ENCODE data around the gene KAZN.
A peak's percentile ranks its signal among the peaks of the same experiment; 100 is the strongest.

DNA sequence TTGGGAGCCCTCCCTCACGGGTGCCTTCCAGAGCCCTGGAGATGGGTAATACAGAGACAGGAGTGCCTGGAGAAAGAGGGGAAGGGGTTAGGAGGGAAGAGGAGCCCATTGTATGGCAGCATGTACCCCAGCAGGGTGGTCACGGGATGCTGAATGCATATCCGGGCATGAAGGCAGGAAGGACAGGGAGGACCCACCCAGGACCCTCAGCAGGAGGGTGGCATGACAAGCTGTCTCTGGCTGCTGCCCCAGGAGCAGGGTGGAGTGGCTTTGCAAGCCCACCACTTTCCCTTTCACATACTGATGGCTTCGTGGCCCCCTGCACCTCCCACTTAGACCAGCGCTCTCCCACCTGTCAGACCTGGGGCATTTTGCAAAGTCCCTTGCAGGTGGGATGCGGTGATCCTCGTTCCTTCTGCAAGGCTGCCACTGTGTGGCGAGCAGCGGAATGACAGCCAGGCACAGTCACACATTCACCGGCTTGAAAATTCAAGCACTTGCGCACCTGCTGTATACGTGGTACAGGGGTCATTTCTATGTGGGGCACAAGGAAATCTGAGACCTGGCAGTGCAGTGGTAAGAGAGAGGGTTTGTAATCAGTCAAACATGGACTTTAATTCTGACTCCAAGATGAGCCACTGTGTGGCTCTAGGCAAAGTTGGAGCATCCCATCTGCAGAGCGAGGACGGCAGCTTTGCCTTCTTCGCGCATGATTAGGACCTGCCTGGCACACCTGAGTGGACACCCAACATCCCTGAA lies 501.8 kb downstream of the KAZN start:
- TF ChIP-seq, protein P1, sequence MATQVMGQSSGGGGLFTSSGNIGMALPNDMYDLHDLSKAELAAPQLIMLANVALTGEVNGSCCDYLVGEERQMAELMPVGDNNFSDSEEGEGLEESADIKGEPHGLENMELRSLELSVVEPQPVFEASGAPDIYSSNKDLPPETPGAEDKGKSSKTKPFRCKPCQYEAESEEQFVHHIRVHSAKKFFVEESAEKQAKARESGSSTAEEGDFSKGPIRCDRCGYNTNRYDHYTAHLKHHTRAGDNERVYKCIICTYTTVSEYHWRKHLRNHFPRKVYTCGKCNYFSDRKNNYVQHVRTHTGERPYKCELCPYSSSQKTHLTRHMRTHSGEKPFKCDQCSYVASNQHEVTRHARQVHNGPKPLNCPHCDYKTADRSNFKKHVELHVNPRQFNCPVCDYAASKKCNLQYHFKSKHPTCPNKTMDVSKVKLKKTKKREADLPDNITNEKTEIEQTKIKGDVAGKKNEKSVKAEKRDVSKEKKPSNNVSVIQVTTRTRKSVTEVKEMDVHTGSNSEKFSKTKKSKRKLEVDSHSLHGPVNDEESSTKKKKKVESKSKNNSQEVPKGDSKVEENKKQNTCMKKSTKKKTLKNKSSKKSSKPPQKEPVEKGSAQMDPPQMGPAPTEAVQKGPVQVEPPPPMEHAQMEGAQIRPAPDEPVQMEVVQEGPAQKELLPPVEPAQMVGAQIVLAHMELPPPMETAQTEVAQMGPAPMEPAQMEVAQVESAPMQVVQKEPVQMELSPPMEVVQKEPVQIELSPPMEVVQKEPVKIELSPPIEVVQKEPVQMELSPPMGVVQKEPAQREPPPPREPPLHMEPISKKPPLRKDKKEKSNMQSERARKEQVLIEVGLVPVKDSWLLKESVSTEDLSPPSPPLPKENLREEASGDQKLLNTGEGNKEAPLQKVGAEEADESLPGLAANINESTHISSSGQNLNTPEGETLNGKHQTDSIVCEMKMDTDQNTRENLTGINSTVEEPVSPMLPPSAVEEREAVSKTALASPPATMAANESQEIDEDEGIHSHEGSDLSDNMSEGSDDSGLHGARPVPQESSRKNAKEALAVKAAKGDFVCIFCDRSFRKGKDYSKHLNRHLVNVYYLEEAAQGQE (IDR thresholded peaks at IDR 0.05; ENCODE audit: low read depth, low read length) = no peak
- TF ChIP-seq, protein P2, sequence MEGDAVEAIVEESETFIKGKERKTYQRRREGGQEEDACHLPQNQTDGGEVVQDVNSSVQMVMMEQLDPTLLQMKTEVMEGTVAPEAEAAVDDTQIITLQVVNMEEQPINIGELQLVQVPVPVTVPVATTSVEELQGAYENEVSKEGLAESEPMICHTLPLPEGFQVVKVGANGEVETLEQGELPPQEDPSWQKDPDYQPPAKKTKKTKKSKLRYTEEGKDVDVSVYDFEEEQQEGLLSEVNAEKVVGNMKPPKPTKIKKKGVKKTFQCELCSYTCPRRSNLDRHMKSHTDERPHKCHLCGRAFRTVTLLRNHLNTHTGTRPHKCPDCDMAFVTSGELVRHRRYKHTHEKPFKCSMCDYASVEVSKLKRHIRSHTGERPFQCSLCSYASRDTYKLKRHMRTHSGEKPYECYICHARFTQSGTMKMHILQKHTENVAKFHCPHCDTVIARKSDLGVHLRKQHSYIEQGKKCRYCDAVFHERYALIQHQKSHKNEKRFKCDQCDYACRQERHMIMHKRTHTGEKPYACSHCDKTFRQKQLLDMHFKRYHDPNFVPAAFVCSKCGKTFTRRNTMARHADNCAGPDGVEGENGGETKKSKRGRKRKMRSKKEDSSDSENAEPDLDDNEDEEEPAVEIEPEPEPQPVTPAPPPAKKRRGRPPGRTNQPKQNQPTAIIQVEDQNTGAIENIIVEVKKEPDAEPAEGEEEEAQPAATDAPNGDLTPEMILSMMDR (IDR thresholded peaks at IDR 0.05) = peak; percentile 88
- TF ChIP-seq RXRA (IDR thresholded peaks at IDR 0.05; ENCODE audit: borderline replicate concordance, low read depth) (no peak), FOXJ3 (CRISPR knock-in tag; IDR thresholded peaks at IDR 0.05) (no peak), TEAD4 (IDR thresholded peaks at IDR 0.05; ENCODE audit: borderline replicate concordance, insufficient read depth) (no peak), EZH2phosphoT487 (IDR thresholded peaks at IDR 0.05; ENCODE audit: borderline replicate concordance, low read depth) (no peak), TCF12 (IDR thresholded peaks at IDR 0.05) (no peak), POLR2AphosphoS5 (IDR thresholded peaks at IDR 0.05; ENCODE audit: low read depth, low read length) (no peak), EP300 (IDR thresholded peaks at IDR 0.05; ENCODE audit: borderline replicate concordance in 1 of 2, low read depth in 1 of 2, low read length in 1 of 2) (no peak), TAF1 (IDR thresholded peaks at IDR 0.05; ENCODE audit: borderline replicate concordance, low read depth, low read length) (no peak), SIN3A (IDR thresholded peaks at IDR 0.05; ENCODE audit: borderline replicate concordance, low read depth, low read length) (no peak), RFX5 (IDR thresholded peaks at IDR 0.05; ENCODE audit: low read length) (no peak)
- TF ChIP-seq, protein P3, sequence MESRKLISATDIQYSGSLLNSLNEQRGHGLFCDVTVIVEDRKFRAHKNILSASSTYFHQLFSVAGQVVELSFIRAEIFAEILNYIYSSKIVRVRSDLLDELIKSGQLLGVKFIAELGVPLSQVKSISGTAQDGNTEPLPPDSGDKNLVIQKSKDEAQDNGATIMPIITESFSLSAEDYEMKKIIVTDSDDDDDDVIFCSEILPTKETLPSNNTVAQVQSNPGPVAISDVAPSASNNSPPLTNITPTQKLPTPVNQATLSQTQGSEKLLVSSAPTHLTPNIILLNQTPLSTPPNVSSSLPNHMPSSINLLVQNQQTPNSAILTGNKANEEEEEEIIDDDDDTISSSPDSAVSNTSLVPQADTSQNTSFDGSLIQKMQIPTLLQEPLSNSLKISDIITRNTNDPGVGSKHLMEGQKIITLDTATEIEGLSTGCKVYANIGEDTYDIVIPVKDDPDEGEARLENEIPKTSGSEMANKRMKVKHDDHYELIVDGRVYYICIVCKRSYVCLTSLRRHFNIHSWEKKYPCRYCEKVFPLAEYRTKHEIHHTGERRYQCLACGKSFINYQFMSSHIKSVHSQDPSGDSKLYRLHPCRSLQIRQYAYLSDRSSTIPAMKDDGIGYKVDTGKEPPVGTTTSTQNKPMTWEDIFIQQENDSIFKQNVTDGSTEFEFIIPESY (IDR thresholded peaks at IDR 0.05; ENCODE audit: borderline replicate concordance, low read depth) = no peak
- TF ChIP-seq, protein P4, sequence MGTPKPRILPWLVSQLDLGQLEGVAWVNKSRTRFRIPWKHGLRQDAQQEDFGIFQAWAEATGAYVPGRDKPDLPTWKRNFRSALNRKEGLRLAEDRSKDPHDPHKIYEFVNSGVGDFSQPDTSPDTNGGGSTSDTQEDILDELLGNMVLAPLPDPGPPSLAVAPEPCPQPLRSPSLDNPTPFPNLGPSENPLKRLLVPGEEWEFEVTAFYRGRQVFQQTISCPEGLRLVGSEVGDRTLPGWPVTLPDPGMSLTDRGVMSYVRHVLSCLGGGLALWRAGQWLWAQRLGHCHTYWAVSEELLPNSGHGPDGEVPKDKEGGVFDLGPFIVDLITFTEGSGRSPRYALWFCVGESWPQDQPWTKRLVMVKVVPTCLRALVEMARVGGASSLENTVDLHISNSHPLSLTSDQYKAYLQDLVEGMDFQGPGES (IDR thresholded peaks at IDR 0.05; ENCODE audit: low read depth, low read length) = no peak
